Uterus (tissue), 2 donors: ENCODE measurements around the gene VAMP3.

Experiments used
- POLR2A ChIP-seq, 2 donors: fragments of 450-650 bp; IDR thresholded peaks; one replicate each; pipeline ENCODE4 v1.6.1; 2016; ENCODE audit warnings: antibody characterized with exemption in 2 of 2, mild to moderate bottlenecking in 1 of 2, moderate library complexity in 1 of 2
- TF ChIP-seq, protein P1 (sequence below), 4 experiments: fragments of 200-600 bp in 2 of 4; fragments of 450-650 bp in 2 of 4; sonication (generic) in 2 of 4; IDR thresholded peaks; one replicate each; pipeline ENCODE4 v1.5.1; 2016 to 2019; ENCODE audit warnings: antibody characterized with exemption in 4 of 4, mild to moderate bottlenecking in 2 of 4, moderate library complexity in 1 of 4

DNA sequence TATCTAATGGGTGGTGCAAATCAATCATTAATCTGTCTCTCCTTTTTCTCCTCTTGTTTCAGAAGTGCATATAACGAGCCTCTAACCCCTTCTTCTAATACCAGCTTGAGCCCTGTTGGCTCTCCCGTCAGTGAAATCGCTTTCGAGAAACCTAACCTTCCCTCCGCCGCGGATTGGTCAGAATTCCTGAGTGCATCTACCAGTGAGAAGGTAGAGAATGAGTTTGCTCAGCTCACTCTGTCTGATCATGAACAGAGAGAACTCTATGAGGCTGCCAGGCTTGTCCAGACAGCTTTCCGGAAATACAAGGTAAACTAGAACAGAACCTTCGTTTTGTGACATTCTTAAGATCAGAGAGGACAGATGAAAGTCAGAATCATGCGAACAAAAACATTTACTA, 25.3 kb upstream of the VAMP3 start:
- no peak for TF ChIP-seq POLR2A (IDR thresholded peaks at IDR 0.05)
- TF ChIP-seq, protein P1, sequence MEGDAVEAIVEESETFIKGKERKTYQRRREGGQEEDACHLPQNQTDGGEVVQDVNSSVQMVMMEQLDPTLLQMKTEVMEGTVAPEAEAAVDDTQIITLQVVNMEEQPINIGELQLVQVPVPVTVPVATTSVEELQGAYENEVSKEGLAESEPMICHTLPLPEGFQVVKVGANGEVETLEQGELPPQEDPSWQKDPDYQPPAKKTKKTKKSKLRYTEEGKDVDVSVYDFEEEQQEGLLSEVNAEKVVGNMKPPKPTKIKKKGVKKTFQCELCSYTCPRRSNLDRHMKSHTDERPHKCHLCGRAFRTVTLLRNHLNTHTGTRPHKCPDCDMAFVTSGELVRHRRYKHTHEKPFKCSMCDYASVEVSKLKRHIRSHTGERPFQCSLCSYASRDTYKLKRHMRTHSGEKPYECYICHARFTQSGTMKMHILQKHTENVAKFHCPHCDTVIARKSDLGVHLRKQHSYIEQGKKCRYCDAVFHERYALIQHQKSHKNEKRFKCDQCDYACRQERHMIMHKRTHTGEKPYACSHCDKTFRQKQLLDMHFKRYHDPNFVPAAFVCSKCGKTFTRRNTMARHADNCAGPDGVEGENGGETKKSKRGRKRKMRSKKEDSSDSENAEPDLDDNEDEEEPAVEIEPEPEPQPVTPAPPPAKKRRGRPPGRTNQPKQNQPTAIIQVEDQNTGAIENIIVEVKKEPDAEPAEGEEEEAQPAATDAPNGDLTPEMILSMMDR (IDR thresholded peaks at IDR 0.05), result no peak
